Natural killer cell (primary cell): Measurements from ENCODE around the gene NR2F1-AS1. TPM values are rescaled to one million over a fixed set of nuclear protein-coding genes. Genes with fewer than 3 reads are reported as not detected.

Experiments used
- ATAC-seq, 3 donors: fragments of 150-1000 bp in 2 of 3; fragments of 200-7000 bp in 1 of 3; cut with Tn5 transposase; 1 replicate in 1 of 3; 2 replicates in 2 of 3; pipeline ENCODE4 v1.10.0; 2021; ENCODE audit warnings: mild to moderate bottlenecking in 2 of 3, moderate library complexity in 2 of 3
- DNase-seq, 2 donors: peaks; one replicate each; pipeline versions ENCODE4 v3.0.0 to v3.0.0-alpha.2; 2013 to 2021; ENCODE audit warnings: mixed read lengths in 1 of 2
- H3K27ac ChIP-seq: one replicate; pipeline ENCODE4 v1.5.1; 2013; ENCODE audit warnings: mild to moderate bottlenecking, low read length
- H3K27me3 ChIP-seq: one replicate; pipeline ENCODE4 v1.6.1; 2013; ENCODE audit warnings: low read length; ENCODE audit not compliant: control insufficient read depth, insufficient read depth
- H3K36me3 ChIP-seq: one replicate; pipeline ENCODE4 v1.6.1; 2013; ENCODE audit warnings: low read length; ENCODE audit not compliant: control insufficient read depth, insufficient read depth
- H3K4me1 ChIP-seq: one replicate; pipeline ENCODE4 v1.6.1; 2013; ENCODE audit warnings: low read length; ENCODE audit not compliant: control insufficient read depth, insufficient read depth
- H3K4me3 ChIP-seq: one replicate; pipeline ENCODE4 v1.5.1; 2013; ENCODE audit warnings: low read length
- H3K9me3 ChIP-seq: one replicate; pipeline ENCODE4 v1.6.1; 2013; ENCODE audit warnings: low read length; ENCODE audit not compliant: control insufficient read depth, insufficient read depth
- H3K27ac Mint-ChIP-seq, 2 donors: one replicate each; pipeline ENCODE4 v1.8.0; 2022; ENCODE audit warnings: mild to moderate bottlenecking in 2 of 2, mixed read lengths in 2 of 2, moderate library complexity in 1 of 2
- H3K27me3 Mint-ChIP-seq, 2 donors: one replicate each; pipeline ENCODE4 v1.8.0; 2022; ENCODE audit warnings: low read depth in 2 of 2, mixed read lengths in 2 of 2
- H3K36me3 Mint-ChIP-seq: one replicate; pipeline ENCODE4 v1.8.0; 2022; ENCODE audit warnings: mixed read lengths
- H3K4me1 Mint-ChIP-seq, 2 donors: one replicate each; pipeline ENCODE4 v1.8.0; 2022; ENCODE audit warnings: mixed read lengths in 2 of 2
- H3K4me3 Mint-ChIP-seq: one replicate; pipeline ENCODE4 v1.8.0; 2022; ENCODE audit warnings: mild to moderate bottlenecking, moderate library complexity, mixed read lengths
- H3K9me3 Mint-ChIP-seq, 2 donors: one replicate each; pipeline ENCODE4 v1.8.0; 2022; ENCODE audit warnings: mixed read lengths in 2 of 2
- WGBS: methylation state at CpG from one replicate; pipeline ENCODE4 v1.1.7; 2013; ENCODE audit warnings: missing lambda C conversion rate; ENCODE audit not compliant: insufficient coverage; 5-methylcytosine and 5-hydroxymethylcytosine counted together
- intact Hi-C: fragments of 100-400 bp; cut with micrococcal nuclease; formaldehyde crosslinking; loops from one replicate; pipeline ENCODE4 v1.14.2; 2022
- total RNA-seq, 4 donors: library from RNA; stranded (reverse); fragments of 120-200 nt in 1 of 4; gene quantifications; one replicate each; pipeline versions ENCODE4 v1.2.3 to v1.2.4, GENCODE V29; 2013 to 2022
- TF ChIP-seq, protein P1 (sequence below): fragments of 200-600 bp; IDR thresholded peaks from one replicate; pipeline ENCODE4 v1.8.0; 2022; ENCODE audit warnings: antibody characterized with exemption

The NR2F1-AS1 gene
- total RNA-seq, 3 donors from 2014 or later (not counting 1 experiment from before 2014, with no cell fraction given), result not detected

DNA sequence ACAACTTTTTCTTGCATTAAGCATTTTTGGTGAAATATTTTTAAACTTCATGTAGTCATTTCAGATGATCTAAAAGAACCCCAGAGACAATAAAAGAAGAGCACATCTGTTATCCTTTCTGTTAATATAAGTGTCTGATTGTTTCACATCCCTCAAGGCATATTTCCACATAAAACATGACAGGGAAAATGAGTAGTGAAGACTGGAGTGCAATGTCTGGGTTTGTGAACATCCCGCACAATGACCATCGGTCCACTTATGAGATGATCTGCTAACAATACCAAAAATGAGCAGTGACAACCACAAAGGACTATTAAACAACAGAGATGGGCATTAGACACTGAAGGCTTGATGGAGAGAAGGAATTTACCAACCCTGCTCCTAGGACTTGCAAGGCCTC, 209.1 kb downstream of the NR2F1-AS1 start:
- Mint-ChIP-seq H3K4me1 (no peaks in the 10 kb centered on the region), H3K4me3 (no peak overlapping the region)
- TF ChIP-seq, protein P1, sequence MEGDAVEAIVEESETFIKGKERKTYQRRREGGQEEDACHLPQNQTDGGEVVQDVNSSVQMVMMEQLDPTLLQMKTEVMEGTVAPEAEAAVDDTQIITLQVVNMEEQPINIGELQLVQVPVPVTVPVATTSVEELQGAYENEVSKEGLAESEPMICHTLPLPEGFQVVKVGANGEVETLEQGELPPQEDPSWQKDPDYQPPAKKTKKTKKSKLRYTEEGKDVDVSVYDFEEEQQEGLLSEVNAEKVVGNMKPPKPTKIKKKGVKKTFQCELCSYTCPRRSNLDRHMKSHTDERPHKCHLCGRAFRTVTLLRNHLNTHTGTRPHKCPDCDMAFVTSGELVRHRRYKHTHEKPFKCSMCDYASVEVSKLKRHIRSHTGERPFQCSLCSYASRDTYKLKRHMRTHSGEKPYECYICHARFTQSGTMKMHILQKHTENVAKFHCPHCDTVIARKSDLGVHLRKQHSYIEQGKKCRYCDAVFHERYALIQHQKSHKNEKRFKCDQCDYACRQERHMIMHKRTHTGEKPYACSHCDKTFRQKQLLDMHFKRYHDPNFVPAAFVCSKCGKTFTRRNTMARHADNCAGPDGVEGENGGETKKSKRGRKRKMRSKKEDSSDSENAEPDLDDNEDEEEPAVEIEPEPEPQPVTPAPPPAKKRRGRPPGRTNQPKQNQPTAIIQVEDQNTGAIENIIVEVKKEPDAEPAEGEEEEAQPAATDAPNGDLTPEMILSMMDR, result no peak

GRCh38 chr5:93364378-93364777, 216.6 kb downstream of the NR2F1-AS1 start:
- no peaks in the 10 kb centered on the region for H3K36me3 ChIP-seq
- H3K27ac Mint-ChIP-seq, result no peak overlapping the region
- H3K9me3 Mint-ChIP-seq, result peaks cover 7 to 11% of the 10 kb centered on the region in 2 donors
- H3K27ac ChIP-seq, result no peak overlapping the region
- H3K4me1 Mint-ChIP-seq, result no peaks in the 10 kb centered on the region
- DNase-seq, result no peak
- no CpG with 5 or more reads among the region's 2 CpGs for WGBS
- no peak overlapping the region for H3K4me3 ChIP-seq
- H3K9me3 ChIP-seq, result no peaks in the 10 kb centered on the region
- H3K27me3 ChIP-seq, result no peaks in the 10 kb centered on the region
- intact Hi-C loops, result no loop called here
- no peak overlapping the region for H3K4me3 Mint-ChIP-seq
- no peaks in the 10 kb centered on the region for H3K27me3 Mint-ChIP-seq
- H3K36me3 Mint-ChIP-seq, result no peaks in the 10 kb centered on the region
- TF ChIP-seq, protein P1, result no peak
- no peaks in the 10 kb centered on the region for H3K4me1 ChIP-seq
- ATAC-seq, result no peak

More for the DNA sequence above, 209.1 kb downstream of the NR2F1-AS1 start:
- Mint-ChIP-seq H3K27me3 (no peaks in the 10 kb centered on the region), H3K27ac (no peak overlapping the region), H3K9me3 (peaks cover 14 to 24% of the 10 kb centered on the region in 2 donors), H3K36me3 (no peaks in the 10 kb centered on the region)
- no peaks in the 10 kb centered on the region for H3K4me1 ChIP-seq
- H3K4me3 ChIP-seq, result no peak overlapping the region
- no peaks in the 10 kb centered on the region for H3K36me3 ChIP-seq
- WGBS, result 100% methylated on average over 2 of the region's 2 CpGs
- ATAC-seq (no peak), DNase-seq (no peak)
- intact Hi-C loops, result no loop called here
- H3K27me3 ChIP-seq, result no peaks in the 10 kb centered on the region
- H3K27ac ChIP-seq, result no peak overlapping the region
- H3K9me3 ChIP-seq, result peaks cover 3% of the 10 kb centered on the region

GRCh38 chr5:93360436-93361088, 220.5 kb downstream of the NR2F1-AS1 start:
- Histone ChIP-seq H3K4me3 (no peak overlapping the region), H3K9me3 (no peaks in the 10 kb centered on the region), H3K27me3 (no peaks in the 10 kb centered on the region), H3K36me3 (no peaks in the 10 kb centered on the region), H3K27ac (no peak overlapping the region), H3K4me1 (no peaks in the 10 kb centered on the region)
- Mint-ChIP-seq H3K4me1 (no peaks in the 10 kb centered on the region), H3K36me3 (no peaks in the 10 kb centered on the region), H3K4me3 (no peak overlapping the region), H3K27ac (no peak overlapping the region), H3K9me3 (peaks cover 7 to 10% of the 10 kb centered on the region in 2 donors), H3K27me3 (no peaks in the 10 kb centered on the region)
- TF ChIP-seq, protein P1, result no peak
- DNase-seq, result no peak
- WGBS, result 83% methylated on average over 3 of the region's 5 CpGs
- no peak for ATAC-seq
- intact Hi-C loops, result no loop called here

DNA sequence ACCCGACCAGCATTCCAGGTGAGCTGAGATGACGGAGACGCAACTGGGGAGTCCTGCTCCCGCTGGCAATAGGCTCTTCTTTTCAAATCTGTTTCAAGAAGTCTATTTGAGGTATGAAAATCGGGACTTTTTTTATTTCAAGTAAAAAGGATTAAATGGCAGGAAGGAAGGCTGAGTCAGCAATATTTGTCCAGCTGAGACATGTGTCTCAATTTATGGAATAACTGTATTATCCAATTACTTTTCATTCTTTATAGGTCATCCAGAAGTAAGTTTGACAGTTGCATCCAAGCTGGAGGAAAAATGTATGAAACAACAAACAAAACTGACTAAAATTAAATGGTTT, 221.1 kb downstream of the NR2F1-AS1 start:
- Histone ChIP-seq H3K27me3 (no peaks in the 10 kb centered on the region), H3K27ac (no peak overlapping the region), H3K4me3 (no peak overlapping the region), H3K9me3 (no peaks in the 10 kb centered on the region), H3K4me1 (no peaks in the 10 kb centered on the region), H3K36me3 (no peaks in the 10 kb centered on the region)
- ATAC-seq (no peak), DNase-seq (no peak)
- intact Hi-C loops, result no loop called here
- Mint-ChIP-seq H3K4me3 (no peak overlapping the region), H3K27ac (no peak overlapping the region), H3K27me3 (no peaks in the 10 kb centered on the region), H3K4me1 (no peaks in the 10 kb centered on the region), H3K36me3 (no peaks in the 10 kb centered on the region), H3K9me3 (peaks cover 8 to 11% of the 10 kb centered on the region in 2 donors)
- WGBS, result 76% methylated on average over 5 of the region's 5 CpGs
- TF ChIP-seq, protein P1, result no peak
